SK-N-SH treated with all-trans-retinoic acid at 6 μM for 48 hours (cell line): Measurements from ENCODE around the gene TAS2R4.
"Not testable (repeated sequence)": the region's sequence is repeated elsewhere in the genome, so short reads cannot be mapped to it uniquely, and the experiment has no call there.

Experiments used
- CSDC2 ChIP-seq: fragments of 250-450 bp; sonication (Bioruptor Pico); IDR thresholded peaks from 2 replicates; pipeline ENCODE4 v1.5.0; 2020; ENCODE audit warnings: mild to moderate bottlenecking, moderate library complexity
- ESRRG ChIP-seq: fragments of 250-450 bp; sonication (Bioruptor Pico); IDR thresholded peaks from 2 replicates; pipeline ENCODE4 v1.6.1; 2021; ENCODE audit warnings: mild to moderate bottlenecking
- ISL1 ChIP-seq: fragments of 250-450 bp; sonication (Bioruptor Pico); IDR thresholded peaks from 2 replicates; pipeline ENCODE4 v2.1.2; 2022; ENCODE audit warnings: mild to moderate bottlenecking, moderate library complexity
- RARB ChIP-seq: fragments of 250-450 bp; sonication (Bioruptor Pico); IDR thresholded peaks from 2 replicates; pipeline ENCODE4 v1.8.0; 2021; ENCODE audit warnings: mild to moderate bottlenecking, moderate library complexity
- TCF4 ChIP-seq: fragments of 250-450 bp; sonication (Bioruptor Pico); IDR thresholded peaks from 2 replicates; pipeline ENCODE4 v1.8.0; 2021; ENCODE audit warnings: mild to moderate bottlenecking, moderate library complexity, borderline replicate concordance
- TOX ChIP-seq: fragments of 250-450 bp; sonication (Bioruptor Pico); IDR thresholded peaks from 2 replicates; pipeline ENCODE4 v1.8.0; 2021; ENCODE audit warnings: mild to moderate bottlenecking, moderate library complexity, borderline replicate concordance
- ZC3H10 ChIP-seq: fragments of 250-450 bp; sonication (Bioruptor Pico); IDR thresholded peaks from 2 replicates; pipeline ENCODE4 v1.5.1; 2021; ENCODE audit warnings: mild to moderate bottlenecking, moderate library complexity
- ZFP3 ChIP-seq: fragments of 250-450 bp; sonication (Bioruptor Pico); IDR thresholded peaks from 2 replicates; pipeline ENCODE4 v1.5.0; 2020; ENCODE audit warnings: mild to moderate bottlenecking, moderate library complexity
- ZFP30 ChIP-seq: fragments of 450-650 bp; formaldehyde crosslinking; IDR thresholded peaks from 2 replicates; pipeline ENCODE4 v1.5.0; 2022; ENCODE audit warnings: mild to moderate bottlenecking, moderate library complexity
- ZNF565 ChIP-seq: fragments of 450-650 bp; formaldehyde crosslinking; conservative IDR thresholded peaks from 2 replicates; pipeline ENCODE4 v1.5.0; 2020; ENCODE audit warnings: low read depth, mild to moderate bottlenecking, moderate library complexity
- ZNF70 ChIP-seq: fragments of 450-650 bp; formaldehyde crosslinking; IDR thresholded peaks from 2 replicates; pipeline ENCODE4 v1.5.0; 2020; ENCODE audit warnings: mild to moderate bottlenecking, moderate library complexity
- TF ChIP-seq, protein P1 (sequence below): fragments of 250-450 bp; sonication (Bioruptor Pico); IDR thresholded peaks from 2 replicates; pipeline ENCODE4 v1.5.1; 2020; ENCODE audit warnings: low read depth, mild to moderate bottlenecking, moderate library complexity
- TF ChIP-seq, protein P2 (sequence below): fragments of 250-450 bp; sonication (Bioruptor Pico); IDR thresholded peaks from 2 replicates; pipeline ENCODE4 v1.8.0; 2020; ENCODE audit warnings: mild to moderate bottlenecking, moderate library complexity, borderline replicate concordance

DNA sequence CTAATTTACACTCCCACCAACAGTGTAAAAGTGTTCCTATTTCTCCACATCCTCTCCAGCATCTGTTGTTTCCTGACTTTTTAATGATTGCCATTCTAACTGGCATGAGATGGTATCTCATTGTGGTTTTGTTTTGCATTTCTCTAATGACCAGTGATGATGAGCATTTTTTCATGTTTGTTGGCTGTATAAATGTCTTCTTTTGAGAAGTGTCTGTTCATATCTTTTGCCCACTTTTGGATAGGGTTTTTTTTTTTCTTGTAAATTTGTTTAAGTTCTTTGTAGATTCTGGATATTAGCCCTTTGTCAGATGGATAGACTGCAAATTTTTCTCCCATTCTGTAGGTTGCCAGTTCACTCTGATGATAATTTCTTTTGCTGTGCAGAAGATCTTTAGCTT lies 46.0 kb downstream of the TAS2R4 start:
- TF ChIP-seq ESRRG (CRISPR knock-in tag); ZC3H10 (CRISPR knock-in tag); CSDC2 (CRISPR knock-in tag); ZFP3 (CRISPR knock-in tag); ZNF70 (CRISPR knock-in tag); ZFP30; RARB (CRISPR knock-in tag); ISL1 (CRISPR knock-in tag); ZNF565 (CRISPR knock-in tag); TCF4 (CRISPR knock-in tag); TOX (CRISPR knock-in tag): not testable (repeated sequence)
- TF ChIP-seq, protein P1, sequence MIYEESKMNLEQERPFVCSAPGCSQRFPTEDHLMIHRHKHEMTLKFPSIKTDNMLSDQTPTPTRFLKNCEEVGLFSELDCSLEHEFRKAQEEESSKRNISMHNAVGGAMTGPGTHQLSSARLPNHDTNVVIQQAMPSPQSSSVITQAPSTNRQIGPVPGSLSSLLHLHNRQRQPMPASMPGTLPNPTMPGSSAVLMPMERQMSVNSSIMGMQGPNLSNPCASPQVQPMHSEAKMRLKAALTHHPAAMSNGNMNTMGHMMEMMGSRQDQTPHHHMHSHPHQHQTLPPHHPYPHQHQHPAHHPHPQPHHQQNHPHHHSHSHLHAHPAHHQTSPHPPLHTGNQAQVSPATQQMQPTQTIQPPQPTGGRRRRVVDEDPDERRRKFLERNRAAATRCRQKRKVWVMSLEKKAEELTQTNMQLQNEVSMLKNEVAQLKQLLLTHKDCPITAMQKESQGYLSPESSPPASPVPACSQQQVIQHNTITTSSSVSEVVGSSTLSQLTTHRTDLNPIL (CRISPR knock-in tag) = not testable (repeated sequence)
- TF ChIP-seq, protein P2, sequence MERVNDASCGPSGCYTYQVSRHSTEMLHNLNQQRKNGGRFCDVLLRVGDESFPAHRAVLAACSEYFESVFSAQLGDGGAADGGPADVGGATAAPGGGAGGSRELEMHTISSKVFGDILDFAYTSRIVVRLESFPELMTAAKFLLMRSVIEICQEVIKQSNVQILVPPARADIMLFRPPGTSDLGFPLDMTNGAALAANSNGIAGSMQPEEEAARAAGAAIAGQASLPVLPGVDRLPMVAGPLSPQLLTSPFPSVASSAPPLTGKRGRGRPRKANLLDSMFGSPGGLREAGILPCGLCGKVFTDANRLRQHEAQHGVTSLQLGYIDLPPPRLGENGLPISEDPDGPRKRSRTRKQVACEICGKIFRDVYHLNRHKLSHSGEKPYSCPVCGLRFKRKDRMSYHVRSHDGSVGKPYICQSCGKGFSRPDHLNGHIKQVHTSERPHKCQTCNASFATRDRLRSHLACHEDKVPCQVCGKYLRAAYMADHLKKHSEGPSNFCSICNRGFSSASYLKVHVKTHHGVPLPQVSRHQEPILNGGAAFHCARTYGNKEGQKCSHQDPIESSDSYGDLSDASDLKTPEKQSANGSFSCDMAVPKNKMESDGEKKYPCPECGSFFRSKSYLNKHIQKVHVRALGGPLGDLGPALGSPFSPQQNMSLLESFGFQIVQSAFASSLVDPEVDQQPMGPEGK (CRISPR knock-in tag) = not testable (repeated sequence)
